NB4 (cell line): ENCODE data around the gene VEGFA.

Experiments used
- DNase-seq: peaks from one replicate; pipeline ENCODE4 v3.0.0; 2010; ENCODE audit warnings: low read depth
- H3K4me3 ChIP-seq: one replicate; pipeline ENCODE4 v1.5.1; 2011; ENCODE audit warnings: mild to moderate bottlenecking, low read depth, low read length, moderate library complexity
- MYC ChIP-seq: IDR thresholded peaks from 2 replicates; pipeline ENCODE4 v1.6.1; 2011; ENCODE audit warnings: low read depth, low read length
- POLR2A ChIP-seq: IDR thresholded peaks from 2 replicates; pipeline ENCODE4 v1.6.1; 2011; ENCODE audit warnings: mild to moderate bottlenecking; ENCODE audit not compliant: insufficient read length; ENCODE audit errors: extremely low read depth
- TF ChIP-seq, protein P1 (sequence below): IDR thresholded peaks from 2 replicates; pipeline ENCODE4 v1.6.1; 2011; ENCODE audit warnings: low read depth, low read length
- TF ChIP-seq, protein P2 (sequence below): IDR thresholded peaks from one replicate; pipeline ENCODE4 v1.5.1; 2012; ENCODE audit warnings: low read depth, low read length

VEGFA gene

DNA sequence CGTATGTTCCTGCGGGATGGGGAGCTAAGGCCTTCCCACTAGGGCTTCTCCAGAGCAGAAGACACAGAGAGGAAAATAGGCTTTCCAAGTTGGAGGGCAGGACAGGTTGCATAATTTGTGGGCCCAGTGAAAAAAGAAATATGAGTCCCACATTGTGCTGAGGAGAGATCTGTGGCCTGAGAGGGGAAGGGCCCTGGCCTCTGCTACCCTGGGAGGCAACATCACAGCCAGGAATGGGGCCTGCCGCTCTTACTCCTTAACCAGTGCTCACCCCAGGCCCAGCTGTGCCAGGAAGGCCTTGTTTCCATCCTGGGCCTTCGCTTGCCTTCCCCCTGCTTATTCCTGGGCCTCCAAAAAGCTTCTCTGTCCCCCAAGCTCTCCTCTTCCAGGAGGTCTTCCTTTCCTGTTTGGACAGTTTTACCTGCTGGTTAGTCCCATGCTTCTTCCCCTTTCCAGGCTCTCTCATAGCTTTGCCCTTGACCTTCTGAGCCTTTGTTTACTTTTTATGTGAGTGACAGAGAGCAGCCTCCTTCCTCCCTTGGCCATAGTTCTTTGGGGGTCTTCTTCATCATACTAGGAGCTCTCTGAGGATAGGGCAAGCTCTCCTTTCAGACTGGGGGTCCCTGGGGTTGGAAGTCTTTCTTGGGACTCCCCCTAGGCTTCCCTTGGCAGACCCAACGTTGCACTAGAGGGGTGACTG lies 26.2 kb upstream of the VEGFA start:
- TF ChIP-seq, protein P1, sequence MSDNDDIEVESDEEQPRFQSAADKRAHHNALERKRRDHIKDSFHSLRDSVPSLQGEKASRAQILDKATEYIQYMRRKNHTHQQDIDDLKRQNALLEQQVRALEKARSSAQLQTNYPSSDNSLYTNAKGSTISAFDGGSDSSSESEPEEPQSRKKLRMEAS: no peak
- TF ChIP-seq MYC: no peak
- TF ChIP-seq, protein P2, sequence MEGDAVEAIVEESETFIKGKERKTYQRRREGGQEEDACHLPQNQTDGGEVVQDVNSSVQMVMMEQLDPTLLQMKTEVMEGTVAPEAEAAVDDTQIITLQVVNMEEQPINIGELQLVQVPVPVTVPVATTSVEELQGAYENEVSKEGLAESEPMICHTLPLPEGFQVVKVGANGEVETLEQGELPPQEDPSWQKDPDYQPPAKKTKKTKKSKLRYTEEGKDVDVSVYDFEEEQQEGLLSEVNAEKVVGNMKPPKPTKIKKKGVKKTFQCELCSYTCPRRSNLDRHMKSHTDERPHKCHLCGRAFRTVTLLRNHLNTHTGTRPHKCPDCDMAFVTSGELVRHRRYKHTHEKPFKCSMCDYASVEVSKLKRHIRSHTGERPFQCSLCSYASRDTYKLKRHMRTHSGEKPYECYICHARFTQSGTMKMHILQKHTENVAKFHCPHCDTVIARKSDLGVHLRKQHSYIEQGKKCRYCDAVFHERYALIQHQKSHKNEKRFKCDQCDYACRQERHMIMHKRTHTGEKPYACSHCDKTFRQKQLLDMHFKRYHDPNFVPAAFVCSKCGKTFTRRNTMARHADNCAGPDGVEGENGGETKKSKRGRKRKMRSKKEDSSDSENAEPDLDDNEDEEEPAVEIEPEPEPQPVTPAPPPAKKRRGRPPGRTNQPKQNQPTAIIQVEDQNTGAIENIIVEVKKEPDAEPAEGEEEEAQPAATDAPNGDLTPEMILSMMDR: no peak
- TF ChIP-seq POLR2A: no peak
- DNase-seq: no peak
- H3K4me3 ChIP-seq: no peak overlapping the region

DNA sequence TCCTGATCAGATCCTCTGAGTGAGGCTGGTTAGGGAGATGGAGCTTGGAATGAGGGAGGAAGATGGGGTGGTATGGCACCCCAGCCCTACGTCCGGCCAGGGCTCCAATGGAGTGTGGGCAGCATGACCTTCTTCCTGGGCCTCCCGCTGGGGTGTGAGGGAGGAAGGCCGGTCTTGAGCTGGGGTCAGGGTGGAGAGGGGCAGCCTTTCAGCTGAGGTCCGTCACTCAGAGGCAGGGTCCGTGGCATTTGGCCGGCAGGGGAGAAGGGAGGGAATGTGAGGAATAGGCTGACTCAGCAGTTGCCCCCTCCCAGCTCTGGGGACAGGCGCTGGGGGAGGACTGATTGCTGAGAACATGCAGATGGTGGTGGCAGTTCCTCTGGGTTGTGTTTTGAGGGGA lies 25.5 kb upstream of the VEGFA start:
- DNase-seq: no peak
- no peak overlapping the region for H3K4me3 ChIP-seq
- TF ChIP-seq POLR2A: no peak
- TF ChIP-seq, protein P2: no peak
- TF ChIP-seq MYC: no peak
- TF ChIP-seq, protein P1: no peak

DNA sequence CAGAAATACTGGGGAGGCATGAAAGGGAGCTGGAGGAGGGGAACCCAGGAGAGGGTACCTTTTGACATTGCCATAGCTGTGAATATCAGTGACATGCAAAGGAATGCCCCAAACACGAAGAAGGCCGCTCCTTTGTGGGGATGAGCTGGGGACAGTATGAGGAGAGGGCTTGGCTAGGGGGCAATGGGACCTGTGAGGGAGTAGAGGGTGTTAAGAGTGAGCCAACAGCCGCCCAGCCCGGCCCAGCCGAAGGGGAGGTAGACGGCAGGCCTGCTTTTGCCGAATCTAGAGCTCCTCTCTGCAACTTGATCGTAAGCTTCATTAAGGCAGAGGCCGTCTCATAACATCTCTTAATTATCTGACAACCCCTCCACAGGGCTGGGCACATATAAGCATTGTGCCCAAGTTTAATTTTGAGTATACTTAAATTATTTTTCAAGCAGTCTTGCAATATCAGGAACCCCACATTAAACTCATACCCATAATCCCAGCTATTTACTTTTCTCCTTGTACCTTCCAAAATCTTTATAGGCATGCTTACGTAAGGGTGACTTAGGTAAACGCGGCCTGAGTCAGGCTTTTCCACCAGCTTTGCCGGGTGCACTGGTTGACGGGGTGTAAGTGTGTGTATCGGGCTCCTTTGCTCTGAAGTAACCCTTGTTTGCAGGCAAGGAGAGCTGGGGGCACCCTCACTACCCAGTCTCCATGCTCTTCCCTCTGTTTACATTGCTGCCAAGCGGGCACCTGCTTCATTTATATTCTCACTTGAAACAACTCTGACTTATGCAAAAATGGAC lies 24.9 kb upstream of the VEGFA start:
- TF ChIP-seq, protein P1: no peak
- TF ChIP-seq MYC (no peak), POLR2A (no peak)
- TF ChIP-seq, protein P2: no peak
- no peak for DNase-seq
- no peak overlapping the region for H3K4me3 ChIP-seq

DNA sequence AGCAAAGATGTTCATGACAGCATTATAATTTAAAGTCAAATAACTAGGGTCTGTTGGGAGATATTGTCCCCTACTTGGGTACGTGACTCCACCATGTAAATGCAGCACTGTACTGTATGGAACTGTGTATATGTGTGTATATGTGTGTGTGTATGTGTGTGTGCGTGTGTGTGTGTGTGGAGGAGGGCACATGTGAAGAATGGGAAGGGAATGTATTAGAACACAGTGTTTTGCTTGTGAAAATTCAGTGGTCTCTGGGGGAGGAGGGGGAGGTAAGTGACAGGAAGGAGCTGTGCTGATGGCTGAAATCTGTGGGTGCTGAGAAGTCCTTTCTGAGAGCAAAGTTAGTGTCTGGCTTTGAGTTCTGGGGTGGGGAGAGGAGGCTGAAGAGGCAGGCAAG lies 23.9 kb upstream of the VEGFA start:
- H3K4me3 ChIP-seq: no peak overlapping the region
- no peak for DNase-seq
- TF ChIP-seq MYC: no peak
- TF ChIP-seq, protein P1: no peak
- TF ChIP-seq, protein P2: no peak
- TF ChIP-seq POLR2A: no peak

DNA sequence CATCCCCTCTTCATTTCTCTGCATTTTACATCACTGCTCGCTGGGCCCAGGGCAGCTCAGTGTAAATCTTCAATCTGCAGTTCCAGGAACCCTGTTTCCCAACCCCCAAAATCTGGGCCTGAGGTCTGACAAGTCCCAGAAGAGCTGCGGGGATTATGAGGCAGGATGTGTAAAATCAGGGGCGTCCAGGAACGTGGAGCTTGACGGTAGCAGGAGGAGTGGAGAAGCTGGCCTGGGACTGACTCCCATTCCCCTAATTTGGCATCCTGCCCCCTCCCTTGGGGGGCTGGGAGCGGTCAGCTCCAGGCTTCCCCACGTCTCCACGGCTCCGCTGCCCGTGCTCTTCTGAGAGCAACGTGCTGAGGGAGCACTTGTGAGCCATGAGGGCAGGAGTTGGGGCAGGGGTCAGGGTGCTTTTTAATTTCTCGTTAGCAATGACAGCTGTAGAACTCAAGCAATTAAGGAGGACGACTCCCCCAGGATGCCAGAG lies 23.4 kb upstream of the VEGFA start:
- no peak for DNase-seq
- TF ChIP-seq, protein P2: no peak
- TF ChIP-seq MYC (no peak), POLR2A (no peak)
- TF ChIP-seq, protein P1: no peak
- H3K4me3 ChIP-seq: no peak overlapping the region
